ENCODE measurements around the gene ZNF716. TPM values are rescaled to one million over a fixed set of nuclear protein-coding genes. Genes with fewer than 3 reads are reported as not detected.
"Not testable (repeated sequence)": the region's sequence is repeated elsewhere in the genome, so short reads cannot be mapped to it uniquely, and the experiment has no call there.

Gene ZNF716
- total RNA-seq (2014; rRNA removed; shearing (Covaris generic); ENCODE audit: low replicate concordance), result not detected in 2 replicates

DNA sequence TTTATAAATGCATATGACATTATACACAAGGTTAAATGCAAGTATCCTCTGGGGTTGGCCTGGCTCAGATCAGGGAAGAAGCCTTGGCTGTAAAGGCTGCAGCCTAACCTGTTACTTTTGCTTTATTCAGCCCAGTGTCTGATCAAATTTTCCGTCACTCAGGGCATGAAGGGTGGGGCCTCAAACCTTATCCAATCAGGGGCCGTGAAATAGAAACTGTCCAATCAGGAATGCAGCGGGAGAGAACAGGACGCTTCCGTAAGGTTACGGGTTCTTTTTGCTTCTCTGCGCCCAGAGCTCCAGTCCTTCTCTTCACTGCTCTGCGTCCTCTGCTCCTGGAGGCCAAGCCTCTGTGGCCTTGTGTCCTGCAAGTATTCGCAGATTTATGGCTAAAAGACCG, at the start of gene ZNF716:
Gene ZNF716, plus strand, starts transcription at position 274 of the 400 bp plus-strand sequence. Its CDS starts 112 bp downstream, at position 386.
- Histone ChIP-seq H3K4me3 (no peak within 1 kb of the TSS), H3K36me3 (no peaks in the 10 kb centered on the region), H3K27me3 (no peaks in the 10 kb centered on the region), H3K9me3 (no peaks in the 10 kb centered on the region)
- no peak for DNase-seq

- Histone ChIP-seq H3K4me3 (no peak overlapping the region), H3K27me3 (no peaks in the 10 kb centered on the region), H3K36me3 (no peaks in the 10 kb centered on the region), H3K9me3 (no peaks in the 10 kb centered on the region)
- no peak for DNase-seq
Measured at GRCh38 chr7:57400531-57401155, 49.3 kb upstream of the ZNF716 start.

DNA sequence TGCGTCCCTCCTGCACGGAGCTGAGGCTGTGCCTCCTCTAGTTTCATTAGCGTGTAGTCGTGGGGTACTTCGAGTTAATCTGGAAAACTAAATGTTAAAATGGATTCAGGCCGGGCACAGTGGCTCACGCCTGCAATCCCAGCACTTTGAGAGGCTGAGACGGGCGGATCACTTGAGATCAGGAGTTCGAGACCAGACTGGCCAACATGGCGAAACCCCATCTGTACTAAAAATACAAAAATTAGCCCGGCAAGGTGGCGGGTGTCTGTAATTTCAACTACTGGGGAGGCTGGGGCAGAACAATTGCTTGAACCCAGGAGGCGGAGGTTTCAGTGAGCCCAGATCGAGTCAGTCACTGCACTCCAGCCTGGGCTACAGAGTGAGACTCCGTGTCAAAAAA, 46.9 kb upstream of the ZNF716 start:
- H3K27me3 ChIP-seq, H3K36me3 ChIP-seq, H3K9me3 ChIP-seq, H3K4me3 ChIP-seq, DNase-seq: not testable (repeated sequence)

DNA sequence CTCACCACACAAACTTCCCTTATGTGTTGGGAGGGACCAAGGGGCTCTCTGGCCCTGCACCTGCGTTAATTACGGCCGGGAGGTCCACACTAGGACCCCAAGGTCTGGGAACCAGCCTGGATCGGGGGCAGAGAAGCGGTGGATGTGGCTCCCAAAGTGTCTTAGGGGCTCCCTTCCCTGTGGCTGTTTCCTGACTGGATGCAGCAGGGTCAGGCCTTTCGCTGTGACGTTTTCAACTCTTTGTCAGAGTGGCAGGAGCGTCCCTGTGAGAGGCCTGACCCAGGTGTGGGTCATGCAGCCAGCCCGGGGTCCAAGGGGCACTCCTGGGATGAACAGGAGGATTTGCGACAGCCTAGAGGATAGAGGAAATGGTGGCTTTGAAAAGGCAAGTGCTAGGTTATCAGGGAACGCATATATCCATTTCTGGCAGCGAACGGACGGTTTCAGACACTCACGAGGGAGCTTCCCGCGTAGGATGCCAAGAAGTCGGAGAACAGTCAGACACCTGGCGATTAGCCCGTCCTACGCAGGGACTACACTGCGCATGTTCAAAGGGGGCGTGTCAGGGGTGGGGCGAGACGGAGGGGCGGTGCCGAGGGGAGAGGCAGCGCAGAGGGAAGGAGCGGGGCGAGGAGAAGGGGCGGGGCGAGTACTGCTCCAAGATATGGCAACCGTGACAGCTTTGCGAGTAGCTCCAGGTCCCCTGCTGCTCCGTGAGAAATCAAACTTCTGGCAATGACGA, 46.2 kb upstream of the ZNF716 start:
- Histone ChIP-seq H3K27me3 (no peaks in the 10 kb centered on the region), H3K4me3 (peak overlapping the region; percentile 43), H3K36me3 (no peaks in the 10 kb centered on the region), H3K9me3 (no peaks in the 10 kb centered on the region)
- peak; percentile 58 for DNase-seq

DNA sequence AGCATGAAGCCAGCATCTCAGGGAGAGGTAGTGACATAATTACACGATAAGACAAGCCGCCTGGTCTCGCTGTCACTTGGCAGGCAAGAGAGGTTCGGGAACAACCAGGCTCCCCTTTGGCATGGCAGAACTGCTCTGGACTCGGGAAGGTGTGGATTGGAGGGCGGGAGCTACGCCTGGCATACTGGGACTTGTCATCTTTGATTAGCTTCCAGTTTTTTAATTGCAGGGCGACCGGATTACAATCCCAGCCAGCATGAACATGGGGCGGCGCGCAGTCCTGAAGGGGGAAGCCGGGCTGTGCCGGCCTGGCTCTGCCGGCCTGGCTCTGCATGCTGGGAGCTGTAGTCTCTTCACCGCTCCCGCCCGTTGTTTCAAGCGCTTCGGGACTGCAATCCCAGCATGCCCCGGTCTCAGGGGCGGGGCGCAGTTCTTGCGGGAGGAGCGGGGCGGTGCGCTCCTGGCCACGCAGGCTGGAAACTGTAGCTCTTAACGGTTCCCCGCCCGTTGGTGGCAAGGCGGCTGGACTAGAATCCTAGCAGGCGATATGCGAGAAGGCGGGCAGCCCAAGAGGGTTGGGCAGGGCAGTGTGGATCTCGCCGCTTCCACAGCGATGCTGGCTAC, 45.5 kb upstream of the ZNF716 start:
- Histone ChIP-seq H3K9me3 (no peaks in the 10 kb centered on the region), H3K36me3 (no peaks in the 10 kb centered on the region), H3K4me3 (peak overlapping the region; percentile 43), H3K27me3 (no peaks in the 10 kb centered on the region)
- DNase-seq, result peak; percentile 62

GRCh38 chr7:57404967-57405421, 45.0 kb upstream of the ZNF716 start:
- Histone ChIP-seq H3K4me3 (peak overlapping the region; percentile 43), H3K27me3 (no peaks in the 10 kb centered on the region), H3K36me3 (no peaks in the 10 kb centered on the region), H3K9me3 (no peaks in the 10 kb centered on the region)
- no peak for DNase-seq

- no peaks in the 10 kb centered on the region for H3K36me3 ChIP-seq
- no peak overlapping the region for H3K4me3 ChIP-seq
- no peak for DNase-seq
- no peaks in the 10 kb centered on the region for H3K27me3 ChIP-seq
- H3K9me3 ChIP-seq, result no peaks in the 10 kb centered on the region
Measured at GRCh38 chr7:57407125-57407524, 42.9 kb upstream of the ZNF716 start.

DNA sequence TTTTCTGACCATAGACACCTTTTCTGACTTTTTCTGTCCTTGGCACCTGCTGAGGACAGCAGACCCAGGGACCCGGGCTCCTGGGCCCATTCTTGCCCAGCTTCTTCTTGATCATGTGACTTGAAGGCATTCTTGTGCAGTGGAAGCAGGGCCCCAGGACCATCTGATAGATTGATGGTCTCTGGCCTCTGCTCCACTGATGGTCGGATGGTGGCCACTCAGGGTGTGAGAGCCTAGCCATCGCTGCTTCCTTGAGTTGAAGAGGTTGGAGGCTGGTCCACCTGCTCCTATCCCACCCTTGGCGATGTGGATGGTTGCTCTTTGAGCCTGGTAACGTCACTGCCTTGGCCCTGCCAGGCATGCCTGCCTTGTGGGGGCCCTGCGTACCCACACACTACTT, 37.8 kb upstream of the ZNF716 start:
- no peak overlapping the region for H3K4me3 ChIP-seq
- no peaks in the 10 kb centered on the region for H3K27me3 ChIP-seq
- no peaks in the 10 kb centered on the region for H3K36me3 ChIP-seq
- no peaks in the 10 kb centered on the region for H3K9me3 ChIP-seq
- DNase-seq, result no peak

GRCh38 chr7:57412618-57413017, 37.4 kb upstream of the ZNF716 start:
- no peaks in the 10 kb centered on the region for H3K9me3 ChIP-seq
- H3K36me3 ChIP-seq, result no peaks in the 10 kb centered on the region
- H3K27me3 ChIP-seq, result no peaks in the 10 kb centered on the region
- no peak overlapping the region for H3K4me3 ChIP-seq
- no peak for DNase-seq

- no peak for DNase-seq
- no peak overlapping the region for H3K4me3 ChIP-seq
- H3K36me3 ChIP-seq, result no peaks in the 10 kb centered on the region
- no peaks in the 10 kb centered on the region for H3K9me3 ChIP-seq
- H3K27me3 ChIP-seq, result no peaks in the 10 kb centered on the region
Measured at GRCh38 chr7:57413529-57414398, 36.2 kb upstream of the ZNF716 start.

GRCh38 chr7:57414415-57414814, 35.6 kb upstream of the ZNF716 start:
- DNase-seq, result no peak
- Histone ChIP-seq H3K9me3 (no peaks in the 10 kb centered on the region), H3K36me3 (no peaks in the 10 kb centered on the region), H3K27me3 (no peaks in the 10 kb centered on the region), H3K4me3 (no peak overlapping the region)

GRCh38 chr7:57414852-57415251, 35.1 kb upstream of the ZNF716 start:
- Histone ChIP-seq H3K4me3 (no peak overlapping the region), H3K36me3 (no peaks in the 10 kb centered on the region), H3K9me3 (no peaks in the 10 kb centered on the region), H3K27me3 (no peaks in the 10 kb centered on the region)
- DNase-seq, result no peak

DNA sequence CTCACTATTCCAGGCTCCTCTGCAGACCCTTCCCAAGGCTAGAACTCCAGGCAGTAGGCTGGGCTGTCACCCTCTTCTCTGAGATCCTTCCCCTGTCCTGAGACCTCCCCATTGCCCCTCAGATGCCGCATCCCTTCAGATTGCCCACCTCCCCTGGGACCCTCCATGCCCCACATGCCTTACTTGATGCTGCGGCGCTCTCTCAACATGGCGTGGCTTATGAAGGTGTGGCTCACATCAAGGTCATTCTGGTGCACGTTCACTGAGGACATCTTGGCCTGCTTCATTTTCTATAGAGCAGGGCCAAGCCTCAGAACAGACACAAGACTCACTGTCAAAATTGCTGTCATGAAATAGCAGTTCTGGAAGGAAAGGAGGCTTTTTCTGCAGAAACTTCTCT, 34.7 kb upstream of the ZNF716 start:
- Histone ChIP-seq H3K4me3 (no peak overlapping the region), H3K27me3 (no peaks in the 10 kb centered on the region), H3K36me3 (no peaks in the 10 kb centered on the region), H3K9me3 (no peaks in the 10 kb centered on the region)
- DNase-seq, result no peak

DNA sequence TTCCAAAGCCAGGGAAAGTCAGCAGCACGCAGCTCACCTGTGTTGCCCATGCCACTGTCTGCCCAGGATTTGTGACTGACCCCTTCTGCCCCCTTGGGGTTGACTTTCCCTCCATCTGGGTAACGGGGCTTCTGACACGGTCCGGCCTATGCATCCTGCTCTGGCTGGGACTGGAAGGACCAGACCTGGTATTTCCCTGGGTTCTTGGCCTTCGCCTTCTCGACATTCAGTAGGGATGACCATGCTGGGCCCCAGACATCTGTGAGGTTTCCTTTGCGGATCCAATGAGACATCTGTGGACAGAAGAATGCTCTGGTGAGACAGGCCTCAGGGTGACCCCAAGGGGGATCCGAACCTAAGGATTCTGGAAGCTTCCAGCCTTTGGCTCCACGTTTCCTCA, 34.2 kb upstream of the ZNF716 start:
- Histone ChIP-seq H3K27me3 (no peaks in the 10 kb centered on the region), H3K9me3 (no peaks in the 10 kb centered on the region), H3K36me3 (no peaks in the 10 kb centered on the region), H3K4me3 (no peak overlapping the region)
- no peak for DNase-seq

DNA sequence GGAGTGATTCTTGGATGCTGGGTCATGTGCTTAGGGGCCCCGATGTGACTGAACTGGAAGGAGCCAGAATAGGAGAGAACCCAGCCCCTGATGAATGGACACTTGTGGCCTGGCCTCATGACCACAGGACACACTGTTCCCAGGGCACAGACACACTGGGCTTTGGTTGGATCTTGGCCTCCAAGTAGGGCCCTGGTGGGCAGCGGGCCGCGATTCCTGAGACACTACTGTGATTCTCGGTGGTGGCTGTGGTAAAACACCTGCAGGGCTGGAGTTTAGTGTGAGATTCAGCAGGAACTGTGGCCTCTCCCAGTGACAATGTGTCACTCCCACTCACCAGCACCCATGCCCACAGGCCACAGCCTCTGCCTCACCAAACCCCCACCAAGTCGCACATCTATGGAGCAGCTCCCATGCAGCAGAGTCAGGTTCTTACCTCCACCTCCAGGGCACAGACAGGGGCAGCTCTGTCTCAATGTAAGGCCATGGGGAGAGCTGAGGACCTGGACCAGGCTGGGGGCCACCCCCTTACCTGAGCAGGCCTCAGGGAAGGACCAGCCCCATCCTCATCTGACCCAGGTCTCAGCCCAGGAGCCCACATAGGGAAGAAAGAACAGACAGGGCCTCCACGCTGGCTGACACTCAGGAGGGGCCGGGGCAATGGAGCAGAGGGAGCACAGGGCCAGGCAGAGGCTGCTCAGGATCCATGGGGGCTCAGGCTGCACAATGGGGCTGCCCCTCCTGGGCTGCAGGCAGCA, 33.2 kb upstream of the ZNF716 start:
- Histone ChIP-seq H3K9me3 (no peaks in the 10 kb centered on the region), H3K27me3 (no peaks in the 10 kb centered on the region), H3K36me3 (no peaks in the 10 kb centered on the region), H3K4me3 (no peak overlapping the region)
- no peak for DNase-seq

DNA sequence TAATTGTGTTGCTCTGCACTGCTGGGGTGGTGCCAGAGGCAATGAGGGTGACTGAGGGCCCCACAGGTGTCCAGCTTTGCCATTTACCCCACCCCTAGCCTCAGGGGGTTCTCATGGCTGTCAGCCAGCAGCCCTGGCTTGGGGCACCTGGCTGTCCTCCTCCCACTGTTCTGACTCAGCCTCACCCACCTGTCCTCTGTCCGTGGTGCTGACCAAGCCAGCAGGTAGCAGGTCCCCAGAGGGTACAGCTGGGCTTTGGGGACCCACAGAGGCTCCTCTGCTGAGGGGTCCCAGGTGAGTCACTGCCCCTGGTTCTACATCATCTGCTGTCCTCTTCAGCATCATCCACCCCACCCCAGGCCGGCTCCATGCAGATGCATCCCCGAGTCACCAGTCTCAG, 32.2 kb upstream of the ZNF716 start:
- Histone ChIP-seq H3K27me3 (no peaks in the 10 kb centered on the region), H3K36me3 (no peaks in the 10 kb centered on the region), H3K9me3 (no peaks in the 10 kb centered on the region), H3K4me3 (no peak overlapping the region)
- DNase-seq, result no peak
